Measurements from ENCODE around the gene SPATA16.

- peak; percentile 20 to 25 for TF ChIP-seq CTCF (IDR thresholded peaks at IDR 0.05; ENCODE audit: extremely low read depth in 1 of 2, insufficient read depth in 1 of 2, low read depth in 1 of 2, low read length in 2 of 2)
- no peak for TF ChIP-seq MAX (IDR thresholded peaks at IDR 0.05; ENCODE audit: insufficient read depth, insufficient read length)
- no peak for TF ChIP-seq EZH2 (IDR thresholded peaks at IDR 0.05; ENCODE audit: borderline replicate concordance, low read depth, low read length, severe bottlenecking)
- TF ChIP-seq POLR2A (IDR thresholded peaks at IDR 0.05; ENCODE audit: low read depth, low read length): no peak
- TF ChIP-seq MYC (IDR thresholded peaks at IDR 0.05; ENCODE audit: low read depth, low read length): no peak
- no peak for TF ChIP-seq JUN (IDR thresholded peaks at IDR 0.05; ENCODE audit: borderline replicate concordance, insufficient read depth, insufficient read length, low read depth)
- TF ChIP-seq FOS (IDR thresholded peaks at IDR 0.05; ENCODE audit: borderline replicate concordance, insufficient read depth, low read length): no peak
- TF ChIP-seq POLR2AphosphoS5 (IDR thresholded peaks at IDR 0.05; ENCODE audit: insufficient read depth, low read depth, low read length): no peak
- TF ChIP-seq GATA2 (IDR thresholded peaks at IDR 0.05; ENCODE audit: insufficient read depth, insufficient read length, low read depth, low read length): no peak
Observed at GRCh38 chr3:172987273-172987672, 153.8 kb downstream of the SPATA16 start.
